ENCODE results near the gene SHC2.

Gene SHC2

DNA sequence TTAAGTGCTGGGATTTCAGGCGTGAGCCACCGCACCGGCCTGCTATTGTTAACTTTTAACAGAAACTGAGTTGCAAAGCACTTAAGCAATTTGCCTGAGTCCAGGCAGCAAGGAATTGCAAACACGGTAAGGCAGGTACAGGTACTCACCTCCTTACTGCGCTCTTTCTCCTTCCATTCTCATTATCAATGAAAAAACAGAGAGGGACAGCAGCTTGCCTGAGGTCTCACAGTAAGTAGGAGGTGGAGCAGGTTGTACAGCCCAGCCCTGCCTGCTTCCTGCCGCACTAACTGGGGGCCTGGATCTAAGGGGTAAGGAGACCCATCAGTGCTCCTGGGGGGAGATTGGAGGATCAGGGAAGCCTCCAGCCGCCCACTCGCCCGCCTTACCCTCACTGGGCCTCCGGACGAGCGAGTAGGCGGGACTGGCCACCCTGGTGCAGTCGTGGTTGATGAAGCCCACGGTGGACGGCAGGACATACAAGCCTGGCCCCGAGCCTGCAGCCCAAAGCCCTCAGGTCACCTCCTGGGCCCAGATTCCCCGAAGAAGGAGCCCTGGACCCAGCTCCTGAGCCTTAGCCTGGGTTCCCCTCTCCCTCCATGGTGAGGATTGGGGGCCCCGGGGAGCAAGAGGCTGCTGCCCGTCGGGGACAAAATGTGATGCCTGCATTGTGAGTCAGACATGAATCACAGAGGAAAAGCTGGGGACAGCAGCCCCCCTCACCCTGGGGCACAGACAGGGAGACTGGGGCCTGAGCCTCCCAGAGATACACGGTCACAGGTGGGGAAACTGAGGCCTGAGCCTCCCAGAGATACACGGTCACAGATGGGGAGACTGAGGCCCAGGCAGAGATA, 11.4 kb upstream of the SHC2 start:
- no peak for DNase-seq

DNA sequence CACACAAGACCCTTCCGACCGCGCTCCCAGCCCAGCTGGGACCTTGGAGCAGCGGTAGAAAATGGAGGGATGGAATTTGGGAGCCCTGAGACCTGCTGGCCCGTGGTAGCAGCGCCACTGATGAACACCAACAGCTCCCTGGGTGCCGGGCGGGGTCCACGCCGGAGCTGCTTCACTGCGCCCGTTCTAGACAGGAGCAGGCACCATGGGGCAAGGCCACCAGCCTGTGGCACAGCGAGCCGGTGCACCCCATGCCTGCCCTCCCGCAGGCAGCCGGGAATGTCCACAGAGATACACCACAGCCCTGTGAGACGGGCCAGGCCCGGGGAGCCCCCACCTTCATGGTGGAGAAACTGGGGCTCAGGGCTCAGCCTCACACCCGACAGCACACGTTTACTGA, 9.9 kb upstream of the SHC2 start:
- no peak for DNase-seq

DNA sequence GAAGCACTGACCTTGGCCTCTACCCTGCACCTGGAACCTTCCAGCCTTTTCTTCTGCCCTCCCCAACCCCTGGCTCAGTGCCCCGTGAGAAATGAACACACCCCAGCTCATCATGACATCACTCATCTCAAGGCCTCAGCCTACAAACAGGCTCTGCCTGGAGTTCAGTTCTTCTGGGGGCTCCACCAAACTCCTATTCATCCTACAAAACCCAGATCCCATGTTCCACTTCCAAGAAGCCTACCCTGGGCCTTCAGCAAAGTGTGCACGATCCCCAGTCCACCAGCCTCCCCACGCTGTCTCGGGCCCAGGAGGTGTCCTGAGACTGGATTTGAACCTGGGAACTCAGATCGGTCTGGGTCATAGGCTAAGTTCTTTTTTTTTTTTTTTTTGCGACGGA, 9.0 kb upstream of the SHC2 start:
- DNase-seq, result no peak

DNA sequence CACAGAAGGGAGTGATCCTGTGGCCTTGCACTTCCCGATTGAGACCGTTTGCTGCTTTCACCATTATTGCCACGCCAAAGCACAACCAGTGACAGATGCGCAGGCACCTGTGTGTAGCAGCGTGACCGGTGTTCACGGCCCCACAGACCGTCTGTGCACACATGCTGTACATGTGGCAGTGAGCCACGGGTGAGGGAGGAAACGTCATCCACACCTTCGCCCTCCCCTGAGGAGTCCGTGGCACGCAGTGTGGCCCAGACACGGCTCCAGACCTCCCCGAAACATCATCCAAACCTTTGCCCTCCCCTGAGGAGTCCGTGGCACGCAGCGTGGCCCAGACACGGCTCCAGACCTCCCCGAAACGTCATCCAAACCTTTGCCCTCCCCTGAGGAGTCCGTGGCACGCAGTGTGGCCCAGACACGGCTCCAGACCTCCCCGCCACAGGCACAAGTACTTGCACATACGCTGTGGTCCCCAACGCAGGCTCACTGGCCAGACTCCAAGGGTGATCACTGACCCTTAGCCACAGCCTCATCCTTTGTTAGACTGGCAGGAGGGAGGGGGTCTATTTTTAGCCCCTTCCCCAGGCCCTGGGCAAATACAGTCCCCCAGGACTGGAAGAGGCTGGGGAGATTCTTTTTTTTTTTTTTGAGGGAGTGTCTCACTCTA, 7.9 kb upstream of the SHC2 start:
- no peak for DNase-seq

DNA sequence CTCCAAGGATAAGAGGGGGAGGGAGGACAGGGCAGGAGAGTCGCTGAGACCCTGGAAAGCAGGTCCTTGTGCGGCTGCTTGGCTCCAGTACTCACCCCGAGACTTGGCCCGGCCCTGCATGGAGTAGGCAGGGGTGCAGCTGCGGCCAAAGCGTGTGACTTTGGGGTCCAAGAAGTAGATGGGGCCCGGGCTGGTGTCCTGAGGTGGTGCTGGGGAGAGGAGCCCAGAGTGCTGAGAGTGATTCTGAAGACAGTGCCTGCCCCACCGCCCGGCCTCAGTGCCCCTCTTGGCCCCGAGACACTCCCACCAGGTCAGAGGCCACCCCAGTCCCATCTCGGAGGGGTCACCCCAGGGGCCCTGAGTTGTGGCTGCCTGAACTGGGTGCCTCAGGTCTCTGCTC, 6.7 kb upstream of the SHC2 start:
- no peak for DNase-seq

DNA sequence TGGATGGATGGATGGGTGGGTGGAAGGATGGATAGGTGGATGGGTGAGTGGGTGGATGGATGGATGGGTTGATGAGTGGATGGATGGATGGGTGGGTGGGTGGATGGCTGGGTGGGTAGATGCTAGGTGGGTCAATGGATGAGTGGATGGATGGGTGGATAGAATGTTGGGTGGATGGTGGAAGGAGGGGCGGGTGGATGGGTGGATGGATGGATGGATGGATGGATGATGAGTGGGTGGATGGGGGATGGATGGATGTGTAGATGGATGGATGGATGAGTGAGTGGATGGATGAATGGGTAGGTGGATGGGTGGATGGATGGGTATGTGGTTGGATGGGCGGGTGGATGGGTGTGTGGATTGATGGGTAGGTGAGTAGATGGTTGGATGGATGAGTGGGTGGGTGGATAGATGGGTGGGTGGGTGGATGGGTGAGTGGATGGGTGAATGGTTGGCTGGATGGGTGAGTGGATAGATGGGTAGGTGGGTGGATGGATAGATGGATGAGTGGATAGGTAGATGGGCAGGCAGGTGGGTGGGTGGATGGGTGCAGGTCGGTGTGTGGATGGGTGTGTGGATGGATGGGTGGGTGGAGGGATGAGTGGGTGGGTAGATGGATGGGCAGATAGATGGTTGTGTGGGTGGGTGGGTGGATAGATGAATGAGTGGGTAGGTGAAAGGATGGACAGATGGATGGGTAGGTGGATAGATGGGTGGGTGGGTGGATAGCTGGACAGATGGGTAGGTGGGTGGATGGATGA, 4.4 kb upstream of the SHC2 start:
- DNase-seq, result no peak

DNA sequence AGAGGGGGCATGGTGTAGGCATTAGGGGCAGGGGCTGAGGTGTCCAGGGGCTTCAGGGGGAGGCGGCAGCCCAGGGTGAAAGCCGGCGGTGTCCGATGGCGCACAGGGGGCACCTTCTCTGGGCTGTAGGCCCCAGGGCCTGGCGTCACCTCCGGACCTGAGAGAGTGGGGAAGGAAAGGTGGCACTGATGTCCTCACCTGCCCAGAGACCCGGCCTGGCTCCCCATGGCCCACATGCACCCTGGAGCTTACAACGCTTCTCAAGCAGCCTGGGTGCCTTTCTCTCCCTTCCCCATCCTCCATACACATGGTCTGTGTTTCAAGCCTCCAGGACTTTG, 3.3 kb upstream of the SHC2 start:
- no peak for DNase-seq

DNA sequence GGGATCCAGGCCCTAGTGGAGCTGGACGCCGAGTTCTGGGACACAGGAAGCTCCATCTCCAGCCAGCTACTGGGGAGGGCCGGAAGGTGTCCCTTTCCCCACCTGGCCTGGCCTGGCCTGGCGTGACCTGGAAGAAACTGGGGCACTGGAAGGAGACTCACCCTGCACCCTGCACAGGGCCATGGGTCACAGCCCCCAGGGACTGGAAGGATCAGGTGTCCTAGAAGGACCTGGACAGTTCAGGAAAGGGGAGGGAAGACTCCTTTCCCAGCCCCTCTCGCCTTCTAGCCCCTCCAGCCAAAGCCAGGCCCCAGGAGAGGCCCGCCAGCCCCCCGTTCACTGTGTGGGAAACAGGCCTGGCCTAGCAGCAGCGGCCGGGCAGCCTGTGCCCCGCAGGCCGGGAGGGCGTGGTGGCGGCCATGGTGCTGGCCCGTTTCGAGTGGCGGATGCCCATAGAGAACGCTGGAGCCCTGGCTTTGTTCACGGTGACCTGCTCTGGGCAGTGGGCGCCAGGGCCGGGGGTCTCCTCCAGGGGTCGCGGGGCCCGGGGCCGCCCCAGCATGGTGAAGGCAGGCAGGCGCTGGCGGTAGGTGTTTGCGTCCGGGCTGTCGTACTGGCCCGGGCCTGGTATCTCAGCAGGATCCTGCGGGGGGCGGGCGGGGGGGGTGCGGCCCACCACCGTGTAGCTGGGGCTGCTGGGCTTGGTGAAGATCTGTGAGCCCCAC, 2.8 kb upstream of the SHC2 start:
- DNase-seq, result no peak

DNA sequence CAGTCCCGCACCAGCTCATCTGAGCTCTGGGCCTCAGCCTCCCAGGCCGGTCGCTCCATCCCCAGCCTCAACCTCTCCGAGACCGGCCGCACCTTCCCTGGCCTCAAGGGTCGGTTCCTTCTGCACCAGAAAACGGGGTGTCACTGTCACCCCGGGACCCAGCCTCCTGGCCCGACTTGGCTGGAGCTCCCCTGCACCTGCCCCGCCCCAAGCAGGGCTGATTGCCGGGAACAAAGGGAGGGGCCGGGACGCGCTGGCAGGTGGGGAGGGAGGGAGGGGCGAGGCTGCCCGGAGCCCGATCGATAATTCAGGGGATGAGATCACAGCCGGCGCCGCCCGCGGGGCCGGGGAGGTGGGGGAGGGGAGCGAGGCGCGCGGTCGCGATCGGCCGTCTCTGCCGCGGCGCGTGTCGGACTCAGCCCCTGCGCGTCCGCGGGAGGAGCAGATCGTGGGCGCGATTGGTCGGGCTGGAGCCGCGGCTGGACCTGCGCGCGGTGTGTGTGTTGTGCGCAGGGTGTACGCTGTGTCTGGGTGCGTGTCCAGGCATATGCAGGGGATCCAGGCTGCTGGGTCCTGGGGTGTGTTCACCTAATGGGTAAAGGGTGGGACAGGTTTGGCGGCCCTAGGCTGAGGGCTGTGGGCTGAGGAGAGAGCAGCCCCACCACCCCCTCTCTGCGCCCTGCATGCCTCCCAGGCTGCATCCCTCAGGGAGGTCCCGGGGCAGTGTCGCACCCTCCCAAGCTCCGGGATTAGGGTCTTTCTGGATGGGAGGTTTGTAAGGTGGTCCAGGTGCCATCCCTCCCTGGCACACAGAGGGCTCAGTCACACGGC, 1.1 kb upstream of the SHC2 start:
- peak in 30 of 51 donors; percentile 8 to 69 (median 28) for DNase-seq

DNA sequence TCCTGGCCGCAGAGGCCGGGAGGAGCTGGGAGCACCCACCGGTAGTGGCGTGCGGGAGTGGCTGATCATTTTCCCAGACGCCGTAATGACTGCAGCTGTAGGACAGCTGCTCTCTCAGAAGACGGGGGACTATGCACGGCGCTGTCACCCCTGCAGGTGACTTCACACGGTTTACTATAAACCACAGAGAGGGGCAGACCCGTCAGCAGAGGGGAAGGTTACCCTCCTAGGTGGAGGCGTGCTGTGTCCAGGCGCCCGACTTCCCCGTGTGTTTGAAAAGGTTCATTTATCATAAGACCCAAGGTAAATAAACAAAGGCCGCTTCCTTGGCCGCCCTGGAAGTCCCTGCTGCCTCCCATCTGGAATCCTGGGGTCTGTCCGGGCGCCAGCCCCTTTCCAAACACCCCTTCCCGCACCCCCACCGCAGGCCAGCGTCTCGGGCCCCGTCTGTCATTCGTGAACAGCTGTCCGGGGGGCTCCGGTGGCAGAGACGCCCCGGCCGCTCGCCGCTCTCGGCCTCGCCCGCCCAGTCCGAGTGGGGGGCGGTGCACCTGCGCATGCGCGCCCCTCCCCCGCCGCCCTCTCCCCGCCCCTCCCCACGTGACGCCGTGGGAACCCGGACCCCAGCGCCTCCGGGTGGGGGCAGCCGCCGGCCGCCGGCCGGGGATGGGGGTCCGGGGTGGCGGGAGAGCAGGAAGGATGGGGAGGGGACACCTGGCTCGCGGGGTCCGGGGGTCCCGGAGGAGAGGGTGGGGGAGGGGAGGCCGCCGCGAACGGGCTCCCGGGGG, 915 bp downstream of the SHC2 start:
- DNase-seq, result peak in 45 of 51 donors; percentile 13 to 85 (median 58)

DNA sequence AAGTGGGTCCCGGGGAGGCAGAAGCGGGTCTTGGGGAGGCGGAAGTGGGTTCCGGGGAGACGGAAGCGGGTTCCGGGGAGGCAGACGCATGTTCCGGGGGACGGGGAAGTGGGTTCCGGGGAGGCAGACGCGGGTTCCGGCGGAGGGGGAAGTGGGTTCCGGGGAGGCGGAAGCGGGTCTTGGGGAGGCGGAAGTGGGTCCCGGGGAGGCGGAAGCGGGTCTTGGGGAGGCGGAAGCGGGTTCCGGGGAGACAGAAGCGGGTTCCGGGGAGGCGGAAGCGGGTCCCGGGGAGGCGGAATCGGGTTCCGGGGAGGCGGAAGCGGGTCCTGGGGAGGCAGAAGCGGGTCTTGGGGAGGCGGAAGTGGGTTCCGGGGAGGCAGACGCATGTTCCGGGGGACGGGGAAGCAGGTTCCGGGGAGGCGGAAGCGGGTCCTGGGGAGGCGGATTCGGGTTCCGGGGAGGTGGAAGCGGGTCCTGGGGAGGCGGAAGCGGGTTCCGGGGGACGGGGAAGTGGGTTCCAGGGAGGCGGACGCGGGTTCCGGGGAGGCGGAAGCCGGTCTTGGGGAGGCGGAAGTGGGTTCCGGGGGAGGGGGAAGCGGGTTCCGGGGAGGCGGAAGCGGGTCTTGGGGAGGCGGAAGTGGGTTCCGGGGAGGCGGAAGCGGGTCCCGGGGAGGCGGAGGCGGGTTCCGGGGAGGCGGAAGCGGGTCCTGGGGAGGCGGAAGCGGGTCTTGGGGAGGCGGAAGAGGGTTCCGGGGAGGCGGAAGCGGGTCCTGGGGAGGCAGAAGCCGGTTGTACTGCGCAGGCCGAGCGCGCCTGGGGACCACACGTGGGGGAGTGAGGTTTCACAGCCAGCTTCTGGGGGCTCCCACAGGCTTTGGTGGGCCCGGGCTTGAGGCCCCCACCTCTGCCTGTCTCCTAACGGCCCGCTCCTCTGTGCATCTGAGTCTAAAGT, 2.5 kb downstream of the SHC2 start:
- DNase-seq, result no peak

DNA sequence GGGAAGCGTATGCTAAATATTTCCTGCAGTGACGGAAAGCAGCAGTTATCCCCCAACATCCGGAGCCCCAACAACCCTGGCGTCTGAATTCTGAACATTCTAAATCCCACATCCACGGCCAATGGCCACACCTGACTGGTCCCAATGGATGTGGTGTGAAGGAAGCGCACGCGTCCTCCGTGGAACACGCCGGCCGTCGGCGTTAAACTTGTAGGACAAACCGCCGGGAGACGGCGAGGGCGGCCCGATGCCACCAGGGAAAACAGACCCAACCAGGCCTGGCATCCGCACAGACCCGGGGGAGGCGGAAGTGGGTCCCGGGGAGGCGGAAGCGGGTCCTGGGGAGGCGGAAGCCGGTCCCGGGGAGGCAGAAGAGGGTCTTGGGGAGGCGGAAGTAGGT, 3.2 kb downstream of the SHC2 start:
- no peak for DNase-seq

DNA sequence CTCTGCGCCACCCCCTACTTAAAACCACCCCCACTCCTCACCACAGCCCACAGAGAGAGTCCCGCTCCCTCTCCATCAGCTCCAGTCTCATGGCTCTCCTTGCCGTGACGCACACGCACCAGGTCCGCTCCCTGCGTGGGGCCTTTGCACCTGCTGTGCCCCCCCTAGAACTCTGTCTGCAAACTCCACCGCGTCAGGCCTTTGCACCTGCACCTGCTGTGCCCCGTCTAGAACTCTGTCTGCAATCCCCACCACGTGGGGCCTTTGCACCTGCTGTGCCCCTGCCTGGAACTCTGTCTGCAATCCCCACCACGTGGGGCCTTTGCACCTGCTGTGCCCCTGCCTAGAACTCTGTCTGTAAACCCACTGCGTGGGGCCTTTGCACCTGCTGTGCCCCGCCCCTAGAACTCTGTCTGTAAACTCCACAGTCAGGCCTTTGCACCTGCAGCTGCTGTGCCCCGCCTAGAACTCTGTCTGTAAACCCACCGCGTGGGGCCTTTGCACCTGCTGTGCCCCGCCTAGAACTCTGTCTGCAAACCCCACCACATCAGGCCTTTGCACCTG, 4.2 kb downstream of the SHC2 start:
- DNase-seq, result no peak

DNA sequence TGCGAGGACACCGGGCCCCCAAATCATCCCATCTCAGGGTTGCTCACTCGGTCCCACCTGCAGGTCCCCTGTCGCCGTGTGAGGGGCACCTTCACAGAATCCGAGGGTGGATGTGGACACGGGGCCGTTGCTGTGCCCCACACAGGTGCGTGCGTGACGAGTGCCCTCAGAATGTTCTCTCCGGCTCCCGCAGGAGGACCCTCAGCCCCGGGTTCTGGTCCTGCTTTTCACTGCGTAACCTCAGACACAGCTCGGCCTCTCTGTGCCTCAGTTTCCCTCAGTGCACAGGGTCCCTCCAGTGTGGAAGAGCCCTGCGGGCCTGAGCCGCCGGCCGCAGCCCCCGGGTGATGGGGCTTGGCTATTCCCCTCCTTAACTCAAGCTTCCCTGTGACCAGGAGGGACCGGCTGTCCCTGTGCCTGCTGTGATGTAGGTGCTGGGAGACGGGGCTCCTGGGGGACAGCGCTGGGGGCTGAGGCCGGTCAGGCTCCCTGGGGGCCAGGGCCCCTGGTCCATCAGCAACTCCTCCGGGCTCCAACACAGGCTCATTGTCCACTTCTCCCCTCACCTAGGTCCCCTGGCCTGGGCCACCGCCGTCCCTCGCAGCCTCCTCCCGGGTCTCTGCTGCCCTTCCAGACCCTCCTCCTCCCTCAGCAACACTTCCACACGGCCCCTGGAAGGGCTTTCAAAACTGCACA, 4.8 kb downstream of the SHC2 start:
- no peak for DNase-seq

DNA sequence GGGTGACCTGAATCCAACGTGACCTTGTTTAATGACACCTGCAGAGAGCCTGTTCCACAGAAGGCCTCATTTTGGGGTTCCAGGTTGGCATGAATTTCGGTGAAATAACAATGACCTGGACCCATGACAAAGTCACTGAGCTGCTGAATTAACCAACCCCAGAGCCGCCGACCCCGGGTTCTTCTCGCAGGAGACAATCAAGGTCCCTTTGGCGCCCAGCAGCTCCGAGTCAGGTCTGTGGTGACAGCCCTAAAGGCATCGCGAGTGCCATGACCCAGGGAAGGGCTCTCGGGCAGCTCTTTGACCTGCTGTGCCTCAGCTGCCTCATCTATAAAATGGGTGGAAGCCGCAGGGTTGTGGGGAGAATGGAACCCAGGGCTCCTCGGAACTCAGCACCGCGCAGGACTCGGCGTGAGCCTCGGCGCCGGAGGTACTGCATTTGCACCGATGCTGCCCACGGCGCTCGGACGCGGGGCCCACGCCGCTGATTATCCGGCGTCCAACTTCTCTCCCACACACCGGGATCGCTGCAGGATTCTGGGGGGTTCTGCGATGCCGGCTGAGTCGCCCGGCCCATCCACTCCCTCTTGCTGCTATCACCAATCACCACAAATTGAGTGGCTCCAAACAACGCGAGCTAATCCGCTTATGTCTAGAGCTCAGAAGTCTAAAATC, 5.7 kb downstream of the SHC2 start:
- DNase-seq, result no peak

DNA sequence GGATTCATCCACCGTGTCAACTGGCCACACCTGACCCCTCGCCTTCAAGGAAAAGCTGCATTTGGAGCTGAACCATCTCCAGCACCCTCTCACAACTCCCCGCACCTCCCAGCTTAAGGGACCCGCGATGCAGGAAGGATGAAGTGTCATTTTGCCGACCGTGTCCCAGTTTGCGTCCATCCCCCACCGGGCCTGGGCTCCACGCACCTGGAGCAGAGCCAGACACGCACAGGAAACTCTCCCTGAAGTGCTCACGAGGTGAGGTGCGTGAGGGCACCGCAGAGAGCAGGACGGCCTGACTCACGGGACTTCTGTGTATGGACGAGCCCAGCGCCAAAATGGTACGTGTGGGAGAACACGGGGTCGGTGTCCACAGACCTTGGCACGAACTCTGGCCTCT, 7.2 kb downstream of the SHC2 start:
- no peak for DNase-seq

DNA sequence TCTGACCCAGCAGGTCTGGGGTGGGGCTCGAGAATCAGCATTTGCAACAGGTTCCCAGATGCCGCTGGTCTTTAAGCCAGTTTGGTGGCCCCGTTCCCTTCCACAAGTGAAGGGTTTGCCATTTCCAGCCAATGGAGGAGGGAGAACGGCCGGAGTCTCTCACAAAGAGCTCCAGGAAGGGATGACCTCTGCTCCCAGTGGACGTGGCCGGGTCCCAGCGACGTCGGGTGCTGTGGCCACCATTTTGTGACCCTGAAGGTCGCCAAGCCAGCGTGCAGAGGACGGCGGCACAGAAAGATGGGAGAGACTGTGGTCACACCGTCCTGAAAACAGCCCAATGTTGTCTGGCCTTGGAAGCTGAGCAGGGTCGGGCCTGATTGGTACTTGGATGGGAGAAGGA, 8.0 kb downstream of the SHC2 start:
- no peak for DNase-seq

Data from hypothalamus (tissue), 51 donors.